Stimulated activated CD4-positive, alpha-beta T cell treated with anti-CD3 and anti-CD28 coated beads, Interleukin-1b, Interleukin-23, amount 100 ng/mL, for 24 hours (primary cell): ENCODE data around the gene FXYD7.
"Not testable (repeated sequence)": the region's sequence is repeated elsewhere in the genome, so short reads cannot be mapped to it uniquely, and the experiment has no call there.

ENCODE experiments used
- DNase-seq, 4 experiments: peaks; one replicate each; pipeline ENCODE4 v3.0.0-alpha.2; 2020; ENCODE audit warnings: low read depth in 4 of 4, low spot score in 1 of 4

Gene FXYD7

DNA sequence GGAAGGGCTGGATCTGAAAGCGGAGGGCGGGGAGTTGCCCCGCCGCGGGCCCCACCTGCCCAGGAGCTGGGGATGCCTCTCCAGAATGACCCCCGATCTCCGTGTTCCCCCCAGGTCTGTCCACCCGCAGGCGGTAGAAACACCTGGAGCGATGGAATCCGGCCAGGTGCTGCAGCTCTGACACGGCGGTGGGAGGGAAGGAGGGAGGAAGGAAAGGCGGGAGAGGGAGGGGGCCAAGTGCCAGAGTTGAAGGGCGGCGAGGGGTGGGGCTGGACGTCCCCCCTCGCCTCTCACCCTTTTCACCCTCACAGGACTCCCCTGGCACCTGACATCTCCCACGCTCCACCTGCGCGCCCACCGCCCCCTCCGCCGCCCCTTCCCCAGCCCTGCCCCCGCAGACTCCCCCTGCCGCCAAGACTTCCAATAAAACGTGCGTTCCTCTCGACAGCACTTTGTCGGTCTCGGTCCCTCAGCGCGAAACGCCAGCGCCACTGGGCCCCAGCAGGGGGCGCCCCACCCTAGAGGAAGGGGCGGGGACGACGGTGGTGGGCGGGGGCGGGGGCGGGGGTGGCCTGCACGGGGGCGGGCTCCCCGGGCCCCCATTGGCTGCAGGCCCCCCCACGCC lies 337 bp upstream of the FXYD7 start:
- DNase-seq: peak in 3 of 4 experiments; percentile 29 to 61 (median 44)

DNA sequence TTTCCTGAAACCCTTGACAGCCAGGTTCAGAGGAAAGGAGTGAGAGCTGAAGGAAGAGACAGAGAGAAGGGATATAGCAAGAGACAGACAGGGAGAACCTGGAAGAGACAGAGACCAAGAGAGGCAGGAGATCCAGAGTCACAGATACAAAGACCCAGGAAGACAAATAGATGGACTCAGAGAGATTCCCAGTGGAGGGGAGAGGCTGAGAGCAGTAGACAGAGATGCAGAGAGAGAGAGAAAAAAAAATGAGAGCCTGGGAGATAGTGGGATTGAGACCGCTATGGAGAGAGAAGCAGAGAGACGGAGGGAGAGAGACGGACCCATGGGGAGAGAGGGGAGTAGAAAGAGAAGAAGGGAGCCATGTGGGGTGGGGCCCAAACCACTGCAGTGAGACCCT lies 763 bp downstream of the FXYD7 start:
- DNase-seq: no peak

GRCh38 chr19:35144259-35144599 lies 1.2 kb downstream of the FXYD7 start:
- no peak for DNase-seq

DNA sequence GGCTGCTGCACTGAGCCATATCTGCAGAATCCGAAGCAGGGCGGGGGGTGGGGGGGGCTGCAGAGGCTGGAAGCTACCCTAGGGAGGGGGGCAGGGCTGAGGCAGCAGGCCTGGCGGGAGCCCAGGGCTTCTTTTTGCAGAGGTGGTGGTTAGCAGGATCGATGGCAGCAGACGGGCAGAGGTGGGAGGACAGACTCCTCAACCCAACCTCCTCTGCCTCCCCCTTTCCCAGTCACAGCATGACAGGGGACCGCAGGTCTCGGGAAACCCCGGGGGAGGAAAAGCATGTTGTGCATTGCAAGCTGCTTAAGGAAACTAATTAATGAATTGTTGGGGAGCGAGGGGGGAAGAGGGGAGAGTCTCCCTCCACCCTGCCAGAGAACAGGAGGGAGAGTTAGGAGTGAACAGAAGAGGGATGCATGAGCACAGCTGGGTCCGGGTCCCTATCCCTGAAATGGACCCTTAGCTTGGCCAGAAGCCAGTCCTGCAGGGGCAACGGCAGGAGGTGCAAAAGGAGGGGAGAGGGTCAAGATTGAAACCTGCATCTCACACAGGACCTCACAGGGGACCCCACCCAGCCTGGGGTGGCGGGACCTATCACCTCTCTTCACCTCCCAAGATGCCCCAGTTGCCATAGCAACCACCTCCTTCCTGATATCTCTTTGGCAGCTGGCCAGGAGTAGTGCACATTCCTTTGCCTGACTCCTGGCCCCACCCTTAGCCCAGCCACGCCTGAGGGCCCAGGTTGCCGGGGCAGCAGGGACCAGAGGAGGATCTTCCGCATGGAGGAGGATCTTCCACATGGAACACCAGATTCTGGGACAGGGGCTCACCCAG lies 1.8 kb downstream of the FXYD7 start:
- DNase-seq: no peak

- no peak for DNase-seq
Measured at GRCh38 chr19:35146746-35147459, 3.8 kb downstream of the FXYD7 start.

DNA sequence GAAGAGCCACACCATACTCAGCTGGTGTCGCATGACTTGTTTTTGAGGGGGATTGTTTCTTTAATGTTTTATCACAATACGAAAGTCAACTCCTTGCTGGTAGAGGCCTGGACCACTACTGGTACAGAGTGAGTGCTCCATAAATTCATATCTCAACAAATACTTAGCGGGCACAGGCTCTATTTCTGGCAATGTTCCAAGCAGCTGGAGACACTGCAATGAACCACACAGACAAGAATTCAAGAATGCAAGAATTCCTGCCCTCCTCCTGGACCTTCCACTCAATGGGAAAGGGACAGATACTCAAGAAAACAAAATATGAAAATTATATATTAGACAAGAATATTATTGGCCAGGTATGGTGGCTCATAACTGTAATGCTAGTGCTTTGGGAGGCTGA lies 6.4 kb downstream of the FXYD7 start:
- DNase-seq: no peak

DNA sequence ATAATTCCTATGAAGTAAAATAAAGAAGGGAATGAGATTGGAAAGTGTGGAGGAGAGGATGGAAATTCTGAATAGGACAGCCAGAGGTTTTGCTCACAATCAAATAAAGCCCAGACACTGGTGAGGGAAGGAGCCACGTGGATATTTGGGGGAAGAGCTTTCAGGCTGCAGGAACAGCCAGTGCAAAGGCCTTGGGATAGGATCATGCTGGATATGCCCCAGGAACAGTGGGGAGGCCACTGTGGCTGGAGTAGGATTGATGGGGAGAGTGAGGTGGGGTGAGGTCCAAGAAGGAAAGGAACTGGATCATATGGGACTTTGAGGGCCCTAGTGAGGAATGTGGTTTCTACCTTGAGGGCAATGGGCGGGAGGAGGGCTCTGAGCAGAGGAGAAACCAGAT lies 7.4 kb downstream of the FXYD7 start:
- DNase-seq: no peak

DNA sequence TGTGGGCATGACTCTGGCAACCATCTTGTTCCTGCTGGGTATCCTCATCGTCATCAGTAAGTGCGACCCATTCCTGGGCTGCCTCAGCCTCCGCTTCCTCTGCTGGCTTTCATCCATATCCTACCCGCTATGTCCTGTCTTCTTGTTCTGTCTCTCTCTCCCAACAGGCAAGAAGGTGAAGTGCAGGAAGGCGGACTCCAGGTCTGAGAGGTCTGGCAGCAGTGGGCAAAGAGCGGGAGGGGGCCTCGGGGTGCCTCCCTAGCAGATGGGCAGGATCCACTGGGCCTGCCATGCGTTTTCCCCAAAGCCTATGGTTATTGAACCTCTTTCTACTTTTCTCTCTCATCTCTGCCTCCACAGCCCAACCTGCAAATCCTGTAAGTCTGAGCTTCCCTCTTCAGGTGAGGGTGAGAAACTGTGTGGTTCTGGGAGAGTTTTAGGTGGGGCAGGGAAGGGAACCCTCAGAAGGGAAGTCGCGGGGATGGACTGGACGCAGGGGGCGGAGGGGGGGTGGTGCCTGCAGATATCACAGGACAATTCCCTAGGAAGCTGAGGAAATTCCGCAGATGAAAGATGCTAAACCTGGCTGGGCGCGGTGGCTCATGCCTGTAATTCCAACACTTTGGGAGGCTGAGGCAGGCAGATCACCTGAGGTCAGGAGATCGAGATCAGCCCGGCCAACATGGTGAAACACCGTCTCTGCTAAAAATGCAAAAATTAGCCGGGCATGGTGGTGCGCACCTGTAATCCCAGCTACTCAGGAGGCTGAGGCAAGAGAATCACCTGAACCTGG lies 8.4 kb downstream of the FXYD7 start:
- no peak for DNase-seq

GRCh38 chr19:35153129-35153522 lies 10.1 kb downstream of the FXYD7 start:
- DNase-seq: not testable (repeated sequence)

- DNase-seq: peak; percentile 48 to 77 (median 62)
Measured at GRCh38 chr19:35153701-35154524, 10.9 kb downstream of the FXYD7 start.

GRCh38 chr19:35154525-35155406 lies 11.7 kb downstream of the FXYD7 start, which contains the start of gene FXYD5:
FXYD5 (plus strand) TSS chr19:35154735; CDS start chr19:35155551, 816 bp downstream.
- peak; percentile 60 to 81 (median 71) for DNase-seq

DNA sequence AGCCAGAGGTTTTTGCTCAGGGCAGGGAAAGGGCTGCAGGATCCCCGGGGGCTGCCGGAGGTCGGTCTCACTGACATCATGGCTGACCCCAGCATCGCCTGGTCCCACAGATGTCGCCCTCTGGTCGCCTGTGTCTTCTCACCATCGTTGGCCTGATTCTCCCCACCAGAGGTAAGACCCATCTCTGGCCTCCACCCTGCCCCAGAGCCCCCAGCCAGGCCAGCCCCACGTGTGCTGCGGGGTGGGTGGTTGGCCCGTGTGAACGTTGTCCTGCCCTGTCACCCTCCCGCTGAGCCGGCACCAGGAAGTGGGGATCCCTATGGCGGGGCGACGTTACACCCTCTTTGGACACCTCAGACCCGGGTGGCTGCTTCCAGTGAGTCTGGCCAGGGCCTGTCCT lies 12.4 kb downstream of the FXYD7 start:
- DNase-seq: peak in 1 of 4 experiments; percentile 36

- no peak for DNase-seq
Measured at GRCh38 chr19:35155981-35156672, 13.1 kb downstream of the FXYD7 start.

- no peak for DNase-seq
Measured at GRCh38 chr19:35156673-35157014, 13.6 kb downstream of the FXYD7 start.

- no peak for DNase-seq
Measured at GRCh38 chr19:35157431-35157830, 14.4 kb downstream of the FXYD7 start.

GRCh38 chr19:35159606-35160005 lies 16.6 kb downstream of the FXYD7 start:
- no peak for DNase-seq

DNA sequence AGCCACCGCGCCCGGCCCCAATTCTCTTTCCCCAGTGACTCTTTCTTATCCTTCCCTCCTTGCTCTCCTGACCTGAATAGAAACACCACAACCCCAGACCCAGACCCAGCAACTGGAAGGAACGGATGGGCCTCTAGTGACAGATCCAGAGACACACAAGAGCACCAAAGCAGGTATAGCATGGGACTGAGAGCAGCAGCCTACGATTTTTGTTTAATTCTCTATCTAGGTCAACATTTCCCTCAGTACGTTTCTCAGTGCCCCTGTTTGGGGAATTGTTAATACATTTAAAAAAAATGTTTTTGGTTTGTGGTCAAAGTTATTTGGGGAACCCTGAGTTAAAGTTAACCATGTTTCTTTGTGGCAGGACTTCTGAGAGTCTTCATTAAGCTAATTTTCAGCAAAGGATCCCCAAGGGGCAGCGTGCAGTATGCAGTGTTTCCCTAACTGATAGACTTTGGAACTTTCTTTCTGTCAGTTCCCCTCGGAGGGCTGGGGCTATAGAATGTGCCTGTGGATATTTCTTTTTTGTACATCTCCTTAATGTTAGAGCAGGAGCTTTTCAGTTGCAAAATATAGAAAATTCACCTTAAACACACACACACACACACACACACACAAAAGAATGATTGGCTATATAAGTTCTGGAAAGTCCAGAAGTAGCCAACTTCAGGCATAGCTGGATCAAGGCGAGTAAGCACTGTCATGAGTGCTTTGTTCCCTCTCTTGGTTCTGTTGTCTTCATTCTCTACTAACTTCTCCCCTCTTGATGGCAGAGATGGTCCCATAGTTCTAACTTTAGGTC lies 17.8 kb downstream of the FXYD7 start:
- no peak for DNase-seq

GRCh38 chr19:35161434-35161743 lies 18.3 kb downstream of the FXYD7 start:
- DNase-seq: no peak
